ENCODE results near the gene FUT1. TPM values are rescaled to one million over a fixed set of nuclear protein-coding genes. Genes with fewer than 3 reads are reported as not detected.
A peak's percentile ranks its signal among the peaks of the same experiment; 100 is the strongest.

Gene FUT1
- total and polyA plus RNA-seq, 4 donors = 0.05 to 4.4 (median 2.3) TPM; not detected in 1

GRCh38 chr19:48716562-48717291 is 35.7 kb downstream of the FUT1 start:
- DNase-seq (peak in 1 of 2 donors; percentile 77), ATAC-seq (ENCODE audit: low FRiP score) (peak; percentile 6)
- no peak overlapping the region for H3K27ac ChIP-seq (ENCODE audit: low read depth in 1 of 2, low read length in 2 of 2)
- no peaks in the 10 kb centered on the region for H3K27me3 ChIP-seq (ENCODE audit: control insufficient read depth in 1 of 2, insufficient read depth in 2 of 2, low read length in 1 of 2)
- no peak overlapping the region for H3K4me3 ChIP-seq (ENCODE audit: low read length in 2 of 2)
- no peaks in the 10 kb centered on the region for H3K36me3 ChIP-seq (ENCODE audit: control insufficient read depth in 1 of 2, insufficient read depth in 2 of 2, low read length in 1 of 2)
- no peaks in the 10 kb centered on the region for H3K4me1 ChIP-seq (ENCODE audit: control insufficient read depth in 1 of 2, insufficient read depth in 2 of 2, low read length in 2 of 2)
- intact Hi-C loops (cut with DNase I) = loop anchor here in 1 of 2 donors (5.0 kb wide), 1 partner anchor 69 kb away; the partner anchor contains the start of gene CA11
- no peaks in the 10 kb centered on the region for H3K9me3 ChIP-seq (ENCODE audit: control insufficient read depth, low read length)
- 6% methylated on average over 20 to 24 of the region's 24 CpGs for WGBS, 2 donors

- intact Hi-C loops (cut with DNase I) = loop anchor here in 1 of 2 donors (5.0 kb wide), 1 partner anchor 68 kb away; the partner anchor contains the start of gene CA11
- no peaks in the 10 kb centered on the region for H3K4me1 ChIP-seq (ENCODE audit: control insufficient read depth in 1 of 2, insufficient read depth in 2 of 2, low read length in 2 of 2)
These were observed 36.7 kb downstream of the FUT1 start for GRCh38 chr19:48715681-48716171.

GRCh38 chr19:48714759-48715675 is 37.4 kb downstream of the FUT1 start:
- DNase-seq (no peak), ATAC-seq (ENCODE audit: low FRiP score) (no peak)
- Histone ChIP-seq H3K9me3 (ENCODE audit: control insufficient read depth, low read length) (no peaks in the 10 kb centered on the region), H3K36me3 (ENCODE audit: control insufficient read depth in 1 of 2, insufficient read depth in 2 of 2, low read length in 1 of 2) (no peaks in the 10 kb centered on the region), H3K4me3 (ENCODE audit: low read length in 2 of 2) (peak overlapping the region in 1 of 2 donors; percentile 38), H3K27ac (ENCODE audit: low read depth in 1 of 2, low read length in 2 of 2) (no peak overlapping the region), H3K4me1 (ENCODE audit: control insufficient read depth in 1 of 2, insufficient read depth in 2 of 2, low read length in 2 of 2) (no peaks in the 10 kb centered on the region), H3K27me3 (ENCODE audit: control insufficient read depth in 1 of 2, insufficient read depth in 2 of 2, low read length in 1 of 2) (no peaks in the 10 kb centered on the region)
- WGBS, 2 donors = 64 to 66% methylated on average over 26 of the region's 26 CpGs
- intact Hi-C loops (cut with DNase I) = loop anchor here in 1 of 2 donors (5.0 kb wide), 1 partner anchor 68 kb away; the partner anchor contains the start of gene CA11

More at GRCh38 chr19:48715681-48716171, 36.7 kb downstream of the FUT1 start:
- DNase-seq (no peak), ATAC-seq (ENCODE audit: low FRiP score) (no peak)
- 72 to 77% methylated on average over 19 of the region's 19 CpGs for WGBS, 2 donors
- no peaks in the 10 kb centered on the region for H3K9me3 ChIP-seq (ENCODE audit: control insufficient read depth, low read length)
- no peak overlapping the region for H3K27ac ChIP-seq (ENCODE audit: low read depth in 1 of 2, low read length in 2 of 2)
- no peak overlapping the region for H3K4me3 ChIP-seq (ENCODE audit: low read length in 2 of 2)
- no peaks in the 10 kb centered on the region for H3K36me3 ChIP-seq (ENCODE audit: control insufficient read depth in 1 of 2, insufficient read depth in 2 of 2, low read length in 1 of 2)
- no peaks in the 10 kb centered on the region for H3K27me3 ChIP-seq (ENCODE audit: control insufficient read depth in 1 of 2, insufficient read depth in 2 of 2, low read length in 1 of 2)

GRCh38 chr19:48713864-48714755 is 38.3 kb downstream of the FUT1 start:
- Histone ChIP-seq H3K36me3 (ENCODE audit: control insufficient read depth in 1 of 2, insufficient read depth in 2 of 2, low read length in 1 of 2) (no peaks in the 10 kb centered on the region), H3K4me3 (ENCODE audit: low read length in 2 of 2) (peak overlapping the region; percentile 38 to 46), H3K4me1 (ENCODE audit: control insufficient read depth in 1 of 2, insufficient read depth in 2 of 2, low read length in 2 of 2) (no peaks in the 10 kb centered on the region), H3K27me3 (ENCODE audit: control insufficient read depth in 1 of 2, insufficient read depth in 2 of 2, low read length in 1 of 2) (no peaks in the 10 kb centered on the region), H3K9me3 (ENCODE audit: control insufficient read depth, low read length) (no peaks in the 10 kb centered on the region), H3K27ac (ENCODE audit: low read depth in 1 of 2, low read length in 2 of 2) (no peak overlapping the region)
- DNase-seq = peak; percentile 99
- WGBS, 2 donors = 1% methylated on average over 64 to 67 of the region's 67 CpGs
- ATAC-seq (ENCODE audit: low FRiP score) = peak; percentile 96
- intact Hi-C loops (cut with DNase I) = no loop called here

- Histone ChIP-seq H3K4me3 (ENCODE audit: low read length in 2 of 2) (peak overlapping the region; percentile 27 to 46), H3K4me1 (ENCODE audit: control insufficient read depth in 1 of 2, insufficient read depth in 2 of 2, low read length in 2 of 2) (no peaks in the 10 kb centered on the region), H3K9me3 (ENCODE audit: control insufficient read depth, low read length) (no peaks in the 10 kb centered on the region), H3K27ac (ENCODE audit: low read depth in 1 of 2, low read length in 2 of 2) (no peak overlapping the region), H3K36me3 (ENCODE audit: control insufficient read depth in 1 of 2, insufficient read depth in 2 of 2, low read length in 1 of 2) (no peaks in the 10 kb centered on the region), H3K27me3 (ENCODE audit: control insufficient read depth in 1 of 2, insufficient read depth in 2 of 2, low read length in 1 of 2) (no peaks in the 10 kb centered on the region)
- DNase-seq (no peak), ATAC-seq (ENCODE audit: low FRiP score) (no peak)
- intact Hi-C loops (cut with DNase I) = no loop called here
- 32 to 36% methylated on average over 25 of the region's 25 CpGs for WGBS, 2 donors
These were observed 39.2 kb downstream of the FUT1 start for GRCh38 chr19:48713041-48713863.

GRCh38 chr19:48711106-48711662 is 41.3 kb downstream of the FUT1 start:
- Histone ChIP-seq H3K27ac (ENCODE audit: low read depth in 1 of 2, low read length in 2 of 2) (no peak overlapping the region), H3K27me3 (ENCODE audit: control insufficient read depth in 1 of 2, insufficient read depth in 2 of 2, low read length in 1 of 2) (no peaks in the 10 kb centered on the region), H3K4me1 (ENCODE audit: control insufficient read depth in 1 of 2, insufficient read depth in 2 of 2, low read length in 2 of 2) (no peaks in the 10 kb centered on the region), H3K4me3 (ENCODE audit: low read length in 2 of 2) (no peak overlapping the region), H3K9me3 (ENCODE audit: control insufficient read depth, low read length) (no peaks in the 10 kb centered on the region), H3K36me3 (ENCODE audit: control insufficient read depth in 1 of 2, insufficient read depth in 2 of 2, low read length in 1 of 2) (no peaks in the 10 kb centered on the region)
- intact Hi-C loops (cut with DNase I) = no loop called here
- DNase-seq (no peak), ATAC-seq (ENCODE audit: low FRiP score) (no peak)
- WGBS, 2 donors = 85 to 90% methylated on average over 4 of the region's 4 CpGs

GRCh38 chr19:48708471-48708870 is 44.0 kb downstream of the FUT1 start:
- Histone ChIP-seq H3K9me3 (ENCODE audit: control insufficient read depth, low read length) (no peaks in the 10 kb centered on the region), H3K36me3 (ENCODE audit: control insufficient read depth in 1 of 2, insufficient read depth in 2 of 2, low read length in 1 of 2) (no peaks in the 10 kb centered on the region), H3K27me3 (ENCODE audit: control insufficient read depth in 1 of 2, insufficient read depth in 2 of 2, low read length in 1 of 2) (no peaks in the 10 kb centered on the region), H3K27ac (ENCODE audit: low read depth in 1 of 2, low read length in 2 of 2) (no peak overlapping the region), H3K4me3 (ENCODE audit: low read length in 2 of 2) (no peak overlapping the region), H3K4me1 (ENCODE audit: control insufficient read depth in 1 of 2, insufficient read depth in 2 of 2, low read length in 2 of 2) (no peaks in the 10 kb centered on the region)
- 40% methylated on average over 11 of the region's 11 CpGs for WGBS, 2 donors
- ATAC-seq (ENCODE audit: low FRiP score) = no peak
- intact Hi-C loops (cut with DNase I) = no loop called here
- no peak for DNase-seq
